Measurements from ENCODE around the gene CCDC68. TPM values are rescaled to one million over a fixed set of nuclear protein-coding genes. Genes with fewer than 3 reads are reported as not detected.

CCDC68 gene
- total and polyA plus RNA-seq, 2 experiments from 2014 or later = 0.11 to 0.18 TPM

- no peak overlapping the region for H2AFZ ChIP-seq
- no peak overlapping the region for H3K4me2 ChIP-seq (ENCODE audit: unreplicated experiment)
- in situ Hi-C loops (cut with MboI) = no loop called here
- H3K9ac ChIP-seq = no peak overlapping the region
- peaks cover 12% of the 10 kb centered on the region; the same call in 1 of the 2 replicates for H3F3A ChIP-seq (ENCODE audit: insufficient read depth)
- no peaks in the 10 kb centered on the region for H3K79me2 ChIP-seq (ENCODE audit: insufficient read depth)
- no peaks in the 10 kb centered on the region for H3K27me3 ChIP-seq (replicated peaks; ENCODE audit: insufficient read depth)
- 45 to 46% methylated on average over 6 of the region's 6 CpGs for WGBS, 2 experiments (ENCODE audit: low coverage in 1 of 2, low lambda C conversion rate in 2 of 2, missing lambda C conversion rate in 2 of 2)
- H3K27ac ChIP-seq = no peak overlapping the region
- no peaks in the 10 kb centered on the region for H3K36me3 ChIP-seq (ENCODE audit: low read depth)
- no peak overlapping the region for H3K4me3 ChIP-seq
- no peaks in the 10 kb centered on the region for H3K9me3 ChIP-seq (ENCODE audit: low read depth)
- no peaks in the 10 kb centered on the region for H4K20me1 ChIP-seq (ENCODE audit: insufficient read depth)
- TF ChIP-seq EZH2 (IDR thresholded peaks at IDR 0.05; ENCODE audit: insufficient read depth, poor library complexity, severe bottlenecking) = no peak
- TF ChIP-seq EZH2phosphoT487 (IDR thresholded peaks at IDR 0.05; ENCODE audit: insufficient read depth, low read depth) = no peak
- peaks cover 10% of the 10 kb centered on the region; the same call in 1 of the 2 replicates for H3K4me1 ChIP-seq (ENCODE audit: insufficient read depth)
- no peak for DNase-seq
- no peaks in the 10 kb centered on the region for H3K9me2 ChIP-seq (ENCODE audit: insufficient read depth)
Observed at GRCh38 chr18:54910161-54910919, 48.9 kb downstream of the CCDC68 start.

- Histone ChIP-seq H3K36me3 (ENCODE audit: low read depth) (no peaks in the 10 kb centered on the region), H3K79me2 (ENCODE audit: insufficient read depth) (no peaks in the 10 kb centered on the region), H4K20me1 (ENCODE audit: insufficient read depth) (no peaks in the 10 kb centered on the region), H3F3A (ENCODE audit: insufficient read depth) (peaks cover 12% of the 10 kb centered on the region; the same call in 1 of the 2 replicates), H3K27ac (no peak overlapping the region), H2AFZ (no peak overlapping the region), H3K9me3 (ENCODE audit: low read depth) (no peaks in the 10 kb centered on the region), H3K4me3 (no peak overlapping the region), H3K27me3 (replicated peaks; ENCODE audit: insufficient read depth) (no peaks in the 10 kb centered on the region), H3K4me1 (ENCODE audit: insufficient read depth) (peaks cover 10% of the 10 kb centered on the region; the same call in 1 of the 2 replicates), H3K9ac (no peak overlapping the region), H3K4me2 (ENCODE audit: unreplicated experiment) (no peak overlapping the region), H3K9me2 (ENCODE audit: insufficient read depth) (no peaks in the 10 kb centered on the region)
- DNase-seq = no peak
- TF ChIP-seq EZH2phosphoT487 (IDR thresholded peaks at IDR 0.05; ENCODE audit: insufficient read depth, low read depth) (no peak), EZH2 (IDR thresholded peaks at IDR 0.05; ENCODE audit: insufficient read depth, poor library complexity, severe bottlenecking) (no peak)
- in situ Hi-C loops (cut with MboI) = no loop called here
- WGBS, 2 experiments (ENCODE audit: low coverage in 1 of 2, low lambda C conversion rate in 2 of 2, missing lambda C conversion rate in 2 of 2) = 81% methylated on average over 10 to 11 of the region's 11 CpGs
Observed at GRCh38 chr18:54909538-54909937, 49.7 kb downstream of the CCDC68 start.

GRCh38 chr18:54906331-54907185 is 52.7 kb downstream of the CCDC68 start:
- H3F3A ChIP-seq (ENCODE audit: insufficient read depth) = peaks cover 12% of the 10 kb centered on the region; the same call in 1 of the 2 replicates
- H2AFZ ChIP-seq = 0 out of 2 replicates have a peak overlapping the region, but pooled peaks have one; percentile 11
- H4K20me1 ChIP-seq (ENCODE audit: insufficient read depth) = no peaks in the 10 kb centered on the region
- H3K36me3 ChIP-seq (ENCODE audit: low read depth) = no peaks in the 10 kb centered on the region
- WGBS, 2 experiments (ENCODE audit: low coverage in 1 of 2, low lambda C conversion rate in 2 of 2, missing lambda C conversion rate in 2 of 2) = 40 to 51% methylated on average over 5 to 6 of the region's 6 CpGs
- no peaks in the 10 kb centered on the region for H3K79me2 ChIP-seq (ENCODE audit: insufficient read depth)
- peaks cover 19% of the 10 kb centered on the region; the same call in 1 of the 2 replicates for H3K4me1 ChIP-seq (ENCODE audit: insufficient read depth)
- H3K4me2 ChIP-seq (ENCODE audit: unreplicated experiment) = peak overlapping the region; percentile 22
- no peaks in the 10 kb centered on the region for H3K27me3 ChIP-seq (replicated peaks; ENCODE audit: insufficient read depth)
- DNase-seq = peak; percentile 57
- in situ Hi-C loops (cut with MboI) = no loop called here
- TF ChIP-seq EZH2 (IDR thresholded peaks at IDR 0.05; ENCODE audit: insufficient read depth, poor library complexity, severe bottlenecking) (no peak), EZH2phosphoT487 (IDR thresholded peaks at IDR 0.05; ENCODE audit: insufficient read depth, low read depth) (no peak)
- H3K9me3 ChIP-seq (ENCODE audit: low read depth) = no peaks in the 10 kb centered on the region
- no peaks in the 10 kb centered on the region for H3K9me2 ChIP-seq (ENCODE audit: insufficient read depth)
- H3K4me3 ChIP-seq = no peak overlapping the region
- no peak overlapping the region for H3K9ac ChIP-seq
- H3K27ac ChIP-seq = 0 out of 2 replicates have a peak overlapping the region, but pooled peaks have one; percentile 0

GRCh38 chr18:54905629-54906028 is 53.6 kb downstream of the CCDC68 start:
- no peak overlapping the region for H3K9ac ChIP-seq
- H3K9me3 ChIP-seq (ENCODE audit: low read depth) = no peaks in the 10 kb centered on the region
- no peaks in the 10 kb centered on the region for H3K27me3 ChIP-seq (replicated peaks; ENCODE audit: insufficient read depth)
- no peaks in the 10 kb centered on the region for H4K20me1 ChIP-seq (ENCODE audit: insufficient read depth)
- no peaks in the 10 kb centered on the region for H3K36me3 ChIP-seq (ENCODE audit: low read depth)
- TF ChIP-seq EZH2 (IDR thresholded peaks at IDR 0.05; ENCODE audit: insufficient read depth, poor library complexity, severe bottlenecking) (no peak), EZH2phosphoT487 (IDR thresholded peaks at IDR 0.05; ENCODE audit: insufficient read depth, low read depth) (no peak)
- peaks cover 12% of the 10 kb centered on the region; the same call in 1 of the 2 replicates for H3F3A ChIP-seq (ENCODE audit: insufficient read depth)
- H3K4me3 ChIP-seq = no peak overlapping the region
- no peak overlapping the region for H3K4me2 ChIP-seq (ENCODE audit: unreplicated experiment)
- WGBS, 2 experiments (ENCODE audit: low coverage in 1 of 2, low lambda C conversion rate in 2 of 2, missing lambda C conversion rate in 2 of 2) = 93 to 94% methylated on average over 5 of the region's 5 CpGs
- H3K27ac ChIP-seq = no peak overlapping the region
- in situ Hi-C loops (cut with MboI) = no loop called here
- H3K79me2 ChIP-seq (ENCODE audit: insufficient read depth) = no peaks in the 10 kb centered on the region
- H3K9me2 ChIP-seq (ENCODE audit: insufficient read depth) = no peaks in the 10 kb centered on the region
- H2AFZ ChIP-seq = no peak overlapping the region
- no peak for DNase-seq
- H3K4me1 ChIP-seq (ENCODE audit: insufficient read depth) = peaks cover 19% of the 10 kb centered on the region; the same call in 1 of the 2 replicates

Data from GM23248 (cell line).